8988T (cell line): ENCODE measurements around the gene HTR2A.
A peak's percentile ranks its signal among the peaks of the same experiment; 100 is the strongest.
"Not testable (repeated sequence)": the region's sequence is repeated elsewhere in the genome, so short reads cannot be mapped to it uniquely, and the experiment has no call there.

ENCODE experiments used
- DNase-seq: peaks from one replicate; pipeline ENCODE4 v3.0.0; 2011

The HTR2A gene

GRCh38 chr13:46866150-46866549 lies 30.7 kb downstream of the HTR2A start:
- DNase-seq: no peak

DNA sequence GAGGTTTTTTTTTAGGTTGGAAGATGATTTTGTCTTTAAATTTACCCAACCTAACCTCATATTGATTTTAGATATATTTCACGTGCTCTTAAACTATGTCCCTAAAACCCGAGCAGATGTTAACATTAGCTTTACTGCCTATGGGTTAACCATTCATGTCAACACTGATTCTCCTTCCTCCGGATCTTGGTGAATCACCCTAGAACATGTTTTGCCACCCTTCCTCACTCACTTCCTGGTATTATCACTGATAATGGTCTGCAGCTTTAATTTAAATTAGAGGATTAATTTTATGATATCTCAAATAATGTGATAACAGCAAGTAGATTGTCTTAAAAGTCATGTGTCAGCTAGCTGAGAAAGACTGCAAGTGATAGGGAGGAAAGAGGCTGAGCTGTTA lies 31.9 kb downstream of the HTR2A start:
- no peak for DNase-seq

DNA sequence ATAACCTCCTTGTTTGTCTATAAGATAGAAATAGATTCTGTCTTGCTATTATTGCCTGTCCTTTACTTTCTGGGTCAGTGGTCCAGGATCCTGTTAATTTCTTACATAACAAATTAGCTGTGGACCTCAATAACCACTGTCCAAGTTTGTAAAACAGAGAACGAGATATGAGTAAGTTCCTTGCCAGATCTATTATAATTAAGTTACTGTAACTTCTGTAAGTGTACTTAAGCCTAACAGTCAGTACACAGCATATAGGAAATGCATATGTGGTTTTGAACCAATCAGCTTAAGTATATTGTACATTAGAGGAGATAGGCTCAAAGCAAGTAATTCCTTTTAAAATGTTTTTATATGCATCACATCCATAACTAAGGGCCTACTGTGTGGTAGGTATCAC lies 34.9 kb downstream of the HTR2A start:
- no peak for DNase-seq

- DNase-seq: no peak
These were observed 36.1 kb downstream of the HTR2A start for GRCh38 chr13:46860722-46861121.

DNA sequence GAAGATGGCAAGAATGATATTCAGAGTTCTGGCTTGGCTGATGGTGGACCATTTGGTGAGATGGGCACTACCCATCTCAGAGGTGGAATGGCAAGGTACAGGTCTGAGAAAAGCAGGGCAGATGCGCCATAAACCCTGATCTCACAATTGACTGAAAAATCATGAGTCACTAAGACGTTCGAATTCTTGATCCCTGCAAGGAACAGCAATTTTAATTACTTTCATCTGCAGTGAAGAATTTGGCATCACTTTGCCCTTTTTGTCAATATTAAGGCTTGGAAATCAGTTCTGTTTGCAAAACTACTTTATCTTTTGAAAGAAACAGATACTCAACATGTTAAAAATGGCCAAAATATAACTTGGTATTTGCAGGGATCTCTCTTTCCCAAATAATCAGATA lies 38.1 kb downstream of the HTR2A start:
- DNase-seq: no peak

DNA sequence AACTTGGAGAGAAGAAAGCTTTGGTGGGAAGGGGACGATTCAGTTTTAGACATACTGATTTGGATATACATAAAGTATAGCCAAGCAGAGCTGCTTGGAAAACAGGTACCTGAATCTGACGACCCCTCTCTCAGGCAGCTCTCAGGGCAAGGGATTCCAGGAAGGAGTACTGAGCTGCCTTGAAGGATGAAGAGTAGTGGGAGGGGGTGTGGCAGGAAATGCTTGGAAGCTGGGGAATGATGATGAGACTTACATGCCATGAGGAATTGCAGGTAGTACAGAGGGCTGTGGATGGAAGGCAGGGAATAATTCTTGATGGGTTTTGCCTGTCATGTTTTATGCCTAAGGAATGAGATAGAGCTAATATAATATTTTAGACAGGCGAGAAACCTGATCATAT lies 38.7 kb downstream of the HTR2A start:
- DNase-seq: no peak

DNA sequence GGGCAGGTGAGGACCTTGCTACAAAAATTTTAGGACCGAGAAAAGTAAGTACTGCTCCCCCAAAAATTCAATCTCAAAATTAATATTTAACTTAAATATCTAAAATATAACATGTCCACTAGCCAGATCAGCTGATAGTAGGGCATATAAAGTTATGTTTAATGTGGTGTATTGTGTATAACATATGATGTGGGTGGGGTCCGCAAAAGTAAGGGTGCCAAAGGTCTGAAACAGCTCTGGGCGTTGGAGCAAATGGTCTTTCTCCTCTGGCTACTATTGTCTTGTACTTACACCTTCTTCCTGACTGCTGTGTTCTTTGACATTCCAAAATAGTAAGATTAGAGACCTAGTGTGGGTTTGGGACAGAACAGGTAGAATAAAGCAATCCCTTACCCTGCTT lies 41.2 kb downstream of the HTR2A start:
- DNase-seq: no peak

DNA sequence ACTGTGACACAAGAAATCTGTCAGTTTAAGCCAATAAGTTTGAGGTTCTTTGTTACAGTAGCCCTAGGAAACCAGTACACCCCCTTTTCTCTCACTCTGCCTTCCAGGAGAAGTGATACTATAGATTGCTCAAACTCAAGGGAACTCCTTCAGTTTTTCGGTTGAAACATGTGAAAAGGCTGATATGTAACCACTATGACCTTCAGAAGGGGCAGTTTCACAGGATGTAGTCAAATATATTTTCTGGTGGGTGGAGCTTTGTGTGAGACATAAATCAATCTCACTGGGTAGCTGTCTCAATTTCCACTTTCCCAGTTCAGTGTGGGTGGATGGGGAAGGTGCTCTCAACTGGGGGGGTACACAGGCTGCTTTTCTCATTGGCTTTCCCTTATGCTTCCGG lies 41.7 kb downstream of the HTR2A start:
- DNase-seq: no peak

GRCh38 chr13:46852168-46852567 lies 44.7 kb downstream of the HTR2A start:
- DNase-seq: no peak

DNA sequence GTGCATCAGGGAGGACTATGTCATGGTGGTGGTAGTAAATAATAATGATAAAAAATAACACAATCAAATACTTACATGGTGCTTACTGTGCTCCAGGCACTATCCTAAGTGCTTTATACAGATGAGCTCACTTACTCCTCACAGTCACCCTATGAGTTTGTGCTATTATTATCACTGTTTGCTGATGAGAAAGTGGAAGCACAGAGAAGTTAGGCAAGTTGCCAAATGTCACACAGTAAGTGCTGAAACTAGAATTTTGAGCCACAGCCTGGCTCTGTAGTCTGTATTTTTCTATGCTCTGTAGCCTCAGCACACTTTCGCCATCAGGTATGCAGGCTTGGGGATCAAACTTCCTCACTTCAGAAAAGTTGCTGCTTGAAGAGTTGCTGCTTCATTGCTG lies 46.6 kb downstream of the HTR2A start:
- DNase-seq: no peak

DNA sequence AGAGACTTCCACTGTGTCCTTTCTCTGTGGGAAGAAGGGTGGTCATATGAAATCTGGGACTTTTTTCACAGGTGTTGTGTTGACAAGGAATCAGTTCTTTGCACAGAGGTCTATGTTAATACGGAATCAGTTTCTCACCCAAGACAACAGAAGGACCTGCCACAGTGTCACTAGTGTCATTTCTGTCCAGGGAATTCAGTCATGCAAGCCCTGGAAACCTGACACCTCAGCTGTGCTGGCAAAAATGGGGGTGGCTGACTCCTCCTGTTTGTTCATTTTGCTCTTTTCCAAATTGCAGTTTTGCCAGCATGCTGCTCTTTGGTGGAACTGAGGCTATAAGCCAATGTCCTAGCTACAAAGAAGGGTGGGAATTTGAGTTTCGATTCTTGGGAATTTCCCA lies 50.1 kb downstream of the HTR2A start:
- no peak for DNase-seq

- no peak for DNase-seq
These were observed 51.7 kb downstream of the HTR2A start for GRCh38 chr13:46845146-46845545.

DNA sequence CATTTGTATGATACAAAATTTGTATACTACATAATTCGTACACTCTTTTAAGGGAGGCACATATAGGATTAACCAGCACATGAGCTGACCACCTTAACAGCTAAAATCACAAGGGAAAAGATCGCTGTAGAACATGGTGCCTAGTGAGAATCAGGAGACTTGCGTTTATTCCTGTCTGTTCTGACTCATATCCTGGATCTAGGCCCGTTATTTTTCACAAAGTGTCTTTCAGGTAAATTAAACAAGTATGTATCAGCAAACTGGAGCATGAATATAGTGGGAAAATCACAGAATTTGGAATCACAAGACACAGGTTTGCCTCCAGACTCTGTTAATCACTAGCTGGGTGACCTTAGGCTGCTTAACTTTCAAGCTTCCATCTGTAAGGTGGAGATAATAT lies 52.4 kb downstream of the HTR2A start:
- no peak for DNase-seq

- no peak for DNase-seq
These were observed 57.5 kb downstream of the HTR2A start for GRCh38 chr13:46839399-46839798.

- no peak for DNase-seq
These were observed 62.2 kb downstream of the HTR2A start for GRCh38 chr13:46834657-46835056.

GRCh38 chr13:46831588-46832194 lies 65.2 kb downstream of the HTR2A start:
- no peak for DNase-seq

DNA sequence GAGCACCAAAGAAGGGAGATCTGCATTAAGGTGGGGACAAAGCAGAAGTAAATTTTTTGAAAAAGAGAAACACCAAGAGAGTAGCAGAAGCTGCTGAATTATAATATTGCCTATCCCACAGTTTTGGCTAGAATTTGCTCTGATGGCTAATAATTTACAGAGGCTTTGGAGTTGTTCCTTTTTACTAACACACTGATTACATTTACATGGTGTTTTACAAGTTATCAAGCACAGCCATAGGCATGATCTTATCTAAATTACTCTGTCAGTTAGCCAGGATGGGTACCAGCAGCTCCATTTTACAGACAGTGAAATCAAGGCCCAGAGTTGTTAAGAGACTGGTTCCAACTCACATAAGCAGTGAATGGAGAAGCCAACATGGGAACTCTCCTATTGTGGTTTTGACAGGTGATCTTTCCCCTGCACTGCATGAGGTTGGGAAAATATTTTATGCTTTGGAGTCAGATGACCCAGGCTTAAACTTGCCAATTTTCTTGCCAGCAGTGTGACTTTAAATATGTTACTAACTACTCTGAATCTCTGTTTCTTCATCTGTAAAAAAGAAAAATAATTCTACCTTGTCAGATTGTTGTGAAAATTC lies 66.3 kb downstream of the HTR2A start:
- DNase-seq: no peak

DNA sequence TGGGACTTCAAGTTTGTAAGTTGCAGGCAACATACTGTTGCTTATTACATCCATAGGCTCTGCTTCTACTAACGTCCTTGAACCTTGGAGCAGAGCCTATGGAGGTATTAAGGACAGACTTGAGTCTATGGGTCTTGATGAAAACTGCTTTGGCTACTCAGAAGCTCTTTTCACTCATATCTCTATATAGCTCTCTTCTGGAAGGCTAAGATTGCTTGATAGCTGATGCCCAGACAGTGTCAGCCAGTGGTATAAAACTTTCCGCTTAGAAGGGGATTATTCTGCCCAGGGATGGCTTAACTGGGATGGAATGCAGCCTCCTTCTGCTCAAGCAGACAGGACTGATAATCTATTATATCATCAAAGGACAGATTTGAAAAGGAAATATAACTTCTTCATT lies 74.3 kb downstream of the HTR2A start:
- DNase-seq: no peak

DNA sequence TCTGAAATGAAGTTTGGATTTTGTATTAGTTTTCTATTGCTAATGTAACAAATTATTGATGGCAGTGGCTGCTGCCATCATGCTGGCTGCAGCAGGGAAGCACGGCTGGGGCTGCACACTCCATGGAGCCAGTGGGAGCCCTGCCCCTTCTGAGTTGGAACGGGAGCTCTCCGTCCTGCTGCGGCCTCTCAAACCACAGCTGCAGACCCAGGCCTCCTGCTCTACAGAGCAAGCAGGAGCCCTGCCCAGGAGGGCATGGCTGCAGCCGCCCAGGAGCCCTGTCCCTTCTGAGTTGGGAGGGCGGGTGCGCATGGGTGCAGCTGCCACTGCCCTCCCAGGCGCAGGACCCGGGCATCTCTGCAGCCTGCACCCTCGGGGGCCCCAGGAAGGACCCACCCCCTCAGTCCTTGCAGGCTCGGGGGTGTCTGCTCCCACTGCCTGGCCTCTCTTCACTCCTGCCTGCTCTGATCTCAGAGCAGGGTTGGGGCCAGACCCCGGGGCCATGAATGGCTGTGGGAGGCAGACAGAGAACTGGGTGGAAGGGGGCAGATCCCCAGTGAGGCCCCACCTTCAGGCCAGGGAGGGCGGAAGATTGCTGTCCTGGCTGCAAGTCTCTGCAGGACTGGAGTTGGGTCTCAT lies 78.9 kb downstream of the HTR2A start:
- no peak for DNase-seq

- no peak for DNase-seq
These were observed 79.8 kb downstream of the HTR2A start for GRCh38 chr13:46817095-46817494.

DNA sequence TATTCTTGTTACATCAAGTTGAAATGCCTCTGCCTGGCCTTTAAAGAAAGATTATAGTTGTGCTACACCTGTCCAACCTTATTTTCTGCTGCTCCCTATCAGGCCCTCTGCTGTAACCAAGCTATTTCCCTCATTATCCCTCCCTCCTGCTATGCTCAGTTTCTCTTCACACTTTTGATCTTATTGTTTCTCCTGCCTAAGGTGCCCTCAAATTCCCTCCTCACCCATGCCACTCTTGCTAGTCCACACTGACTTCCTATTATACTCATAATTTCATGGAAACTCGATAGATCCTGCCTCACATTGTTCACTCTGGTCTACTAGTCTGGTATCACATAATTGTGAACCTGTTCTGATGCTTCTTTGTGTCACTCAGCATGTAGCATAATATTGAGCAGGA lies 80.5 kb downstream of the HTR2A start:
- no peak for DNase-seq

- DNase-seq: no peak
These were observed 84.5 kb downstream of the HTR2A start for GRCh38 chr13:46812301-46812797.

DNA sequence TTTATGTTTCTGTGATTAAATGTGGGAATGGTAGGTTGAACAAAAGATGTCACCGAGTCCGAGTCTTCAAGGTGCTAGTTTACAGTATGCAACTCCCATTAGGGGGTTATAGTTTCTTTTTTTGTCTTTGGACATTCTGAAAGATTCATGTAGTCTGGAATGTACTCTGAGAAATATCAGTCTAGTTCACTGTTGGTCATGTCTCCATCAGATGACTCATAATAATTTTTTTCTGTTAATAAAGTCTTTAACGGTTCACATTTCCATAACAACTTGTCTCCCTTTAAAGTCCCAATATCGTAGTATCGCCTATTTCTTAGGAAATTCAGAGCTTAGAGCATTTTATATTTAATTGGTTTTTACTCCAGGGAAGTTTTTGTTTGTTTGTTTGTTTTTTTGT lies 86.4 kb downstream of the HTR2A start:
- DNase-seq: no peak

DNA sequence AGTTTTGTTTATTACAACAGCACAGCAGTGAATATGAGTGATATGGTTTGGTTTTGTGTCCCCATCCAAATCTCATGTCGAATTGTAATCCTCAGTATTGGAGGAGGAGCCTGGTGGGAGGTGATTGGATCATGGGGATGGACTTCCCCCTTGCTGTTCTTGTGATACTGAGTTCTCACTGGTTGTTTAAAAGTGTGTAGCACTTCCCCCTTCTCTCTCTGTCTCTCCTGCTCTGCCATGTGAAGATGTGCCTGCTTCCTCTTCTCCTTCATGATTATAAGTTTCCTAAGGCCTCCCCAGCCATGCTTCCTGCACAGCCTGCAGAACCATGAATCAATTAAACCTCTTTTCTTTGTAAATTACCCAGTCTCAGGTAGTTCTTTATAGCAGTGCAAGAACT lies 91.9 kb downstream of the HTR2A start:
- DNase-seq: not testable (repeated sequence)

- peak; percentile 33 for DNase-seq
These were observed 92.5 kb downstream of the HTR2A start for GRCh38 chr13:46804391-46804815.
